Measurements from ENCODE around the gene IFNL1. TPM values are rescaled to one million over a fixed set of nuclear protein-coding genes. Genes with fewer than 3 reads are reported as not detected.

IFNL1 gene
- total RNA-seq, 1 experiment from 2014 or later = not detected

DNA sequence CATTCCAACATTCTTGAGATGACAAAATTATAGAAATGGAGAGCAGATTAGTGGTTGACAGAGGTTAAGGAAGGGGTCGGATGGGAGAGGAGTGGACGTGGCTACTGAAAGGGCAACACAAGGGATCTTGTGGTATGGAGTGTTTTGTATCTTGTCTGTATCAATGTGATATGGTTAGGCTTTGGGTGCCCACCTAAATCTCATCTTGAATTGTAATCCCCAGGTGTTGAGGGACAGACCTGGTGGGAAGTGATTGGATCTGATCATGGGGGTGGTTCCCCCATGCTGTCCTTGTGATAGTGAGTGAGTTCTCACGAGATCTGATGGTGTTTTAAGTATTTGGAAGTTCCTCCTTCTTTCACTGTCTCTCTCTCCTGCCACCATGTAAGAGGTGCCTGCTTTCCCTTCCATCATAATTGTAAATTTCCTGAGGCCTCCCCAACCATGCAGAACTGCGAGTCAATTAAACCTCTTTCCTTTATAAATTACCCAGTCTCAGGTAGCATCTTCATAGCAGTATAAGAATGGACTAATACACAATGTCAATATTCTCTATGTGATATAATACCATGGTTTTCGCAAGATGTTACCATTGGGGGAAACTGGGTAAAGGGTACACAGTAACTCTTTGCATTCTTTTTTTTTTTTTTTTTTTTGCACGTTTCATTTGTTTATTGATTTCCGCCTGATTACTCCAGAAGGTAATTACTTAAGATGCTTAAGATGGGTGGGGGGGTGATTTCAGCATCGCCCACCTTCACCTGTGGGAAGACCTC lies 42.6 kb upstream of the IFNL1 start:
- Mint-ChIP-seq H3K27me3 (ENCODE audit: insufficient read depth, unreplicated experiment) (peaks cover 38% of the 10 kb centered on the region), H3K36me3 (ENCODE audit: insufficient read depth, unreplicated experiment) (no peaks in the 10 kb centered on the region), H3K27ac (ENCODE audit: low read depth, unreplicated experiment) (no peak overlapping the region), H3K4me3 (ENCODE audit: unreplicated experiment) (no peak overlapping the region), H3K4me1 (ENCODE audit: insufficient read depth, unreplicated experiment) (no peaks in the 10 kb centered on the region), H3K9me3 (ENCODE audit: unreplicated experiment) (no peaks in the 10 kb centered on the region)
- ChIA-PET POLR2A (no interaction called here), CTCF (no interaction called here)
- intact Hi-C loops (cut with micrococcal nuclease) = no loop called here
- no TSS peak for BruUV-seq (replicated peaks)
- TF ChIP-seq, protein P1, sequence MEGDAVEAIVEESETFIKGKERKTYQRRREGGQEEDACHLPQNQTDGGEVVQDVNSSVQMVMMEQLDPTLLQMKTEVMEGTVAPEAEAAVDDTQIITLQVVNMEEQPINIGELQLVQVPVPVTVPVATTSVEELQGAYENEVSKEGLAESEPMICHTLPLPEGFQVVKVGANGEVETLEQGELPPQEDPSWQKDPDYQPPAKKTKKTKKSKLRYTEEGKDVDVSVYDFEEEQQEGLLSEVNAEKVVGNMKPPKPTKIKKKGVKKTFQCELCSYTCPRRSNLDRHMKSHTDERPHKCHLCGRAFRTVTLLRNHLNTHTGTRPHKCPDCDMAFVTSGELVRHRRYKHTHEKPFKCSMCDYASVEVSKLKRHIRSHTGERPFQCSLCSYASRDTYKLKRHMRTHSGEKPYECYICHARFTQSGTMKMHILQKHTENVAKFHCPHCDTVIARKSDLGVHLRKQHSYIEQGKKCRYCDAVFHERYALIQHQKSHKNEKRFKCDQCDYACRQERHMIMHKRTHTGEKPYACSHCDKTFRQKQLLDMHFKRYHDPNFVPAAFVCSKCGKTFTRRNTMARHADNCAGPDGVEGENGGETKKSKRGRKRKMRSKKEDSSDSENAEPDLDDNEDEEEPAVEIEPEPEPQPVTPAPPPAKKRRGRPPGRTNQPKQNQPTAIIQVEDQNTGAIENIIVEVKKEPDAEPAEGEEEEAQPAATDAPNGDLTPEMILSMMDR (IDR thresholded peaks at IDR 0.05; ENCODE audit: unreplicated experiment) = no peak
- no peak for DNase-seq (ENCODE audit: unreplicated experiment)

DNA sequence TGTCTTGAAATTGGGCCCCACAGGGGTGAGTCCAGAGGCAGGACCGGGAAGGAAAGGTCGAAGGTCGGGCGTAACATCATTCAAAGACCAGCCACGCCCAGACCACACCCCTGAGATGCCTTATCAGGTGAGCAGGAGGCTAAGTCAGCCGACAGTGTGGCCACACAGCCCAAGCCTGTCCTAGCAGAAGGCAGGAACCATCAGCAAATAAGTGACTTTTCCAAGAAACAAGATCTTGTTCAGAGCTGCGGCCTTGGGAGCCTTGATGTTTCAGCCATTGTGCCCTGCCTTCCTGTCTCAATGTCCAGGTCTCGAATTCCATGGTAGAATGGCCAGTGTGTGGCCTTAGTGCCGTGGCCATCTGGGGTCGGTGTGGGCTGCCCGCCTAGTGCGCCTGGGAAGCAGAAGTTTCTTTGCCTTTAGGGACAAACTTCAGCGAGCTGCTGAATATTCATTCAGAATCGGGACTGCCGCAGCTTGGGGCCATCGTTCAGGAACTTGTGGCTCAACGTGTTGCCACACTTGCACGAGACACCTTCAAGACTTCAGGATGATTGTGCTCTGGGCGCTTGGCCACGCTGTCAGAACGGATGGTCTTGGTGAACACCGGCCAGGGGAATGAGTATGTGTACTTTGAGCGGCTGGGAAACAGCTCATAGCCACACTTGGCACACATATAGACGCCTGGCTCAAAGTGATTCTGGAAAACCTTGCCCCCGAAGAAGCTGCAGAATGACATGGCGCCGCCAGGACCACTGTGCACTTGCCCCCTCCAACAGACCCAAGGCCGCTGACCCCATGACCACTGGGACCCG lies 41.5 kb upstream of the IFNL1 start:
- POLR2A ChIA-PET = no interaction called here
- H3K9me3 Mint-ChIP-seq (ENCODE audit: unreplicated experiment) = no peaks in the 10 kb centered on the region
- peaks cover 47% of the 10 kb centered on the region for H3K27me3 Mint-ChIP-seq (ENCODE audit: insufficient read depth, unreplicated experiment)

DNA sequence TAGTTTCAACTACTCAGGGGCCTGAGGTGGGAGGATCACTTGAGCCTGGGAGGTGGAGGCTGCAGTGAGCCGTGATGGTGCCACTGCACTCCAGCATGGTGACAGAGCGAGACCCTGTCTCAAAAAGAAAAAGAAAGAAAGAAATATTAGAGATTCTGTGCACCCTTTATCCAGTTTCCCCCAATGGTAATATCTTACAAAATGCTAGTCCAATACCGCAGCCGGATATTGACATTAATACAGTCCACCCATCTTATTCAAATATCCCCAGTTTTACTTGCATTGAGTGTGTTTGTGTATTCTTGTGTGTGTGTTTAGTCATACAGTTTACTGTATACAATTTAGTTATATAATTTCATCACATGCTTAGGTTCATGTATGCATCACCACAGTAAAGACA lies 39.0 kb upstream of the IFNL1 start:
- no peaks in the 10 kb centered on the region for H3K36me3 Mint-ChIP-seq (ENCODE audit: insufficient read depth, unreplicated experiment)
- POLR2A ChIA-PET = no interaction called here
- no TSS peak for BruUV-seq (replicated peaks)
- CTCF ChIA-PET = no interaction called here
- no peaks in the 10 kb centered on the region for H3K9me3 Mint-ChIP-seq (ENCODE audit: unreplicated experiment)
- intact Hi-C loops (cut with micrococcal nuclease) = no loop called here
- no peak for DNase-seq (ENCODE audit: unreplicated experiment)
- no peaks in the 10 kb centered on the region for H3K4me1 Mint-ChIP-seq (ENCODE audit: insufficient read depth, unreplicated experiment)
- TF ChIP-seq, protein P1 (IDR thresholded peaks at IDR 0.05; ENCODE audit: unreplicated experiment) = no peak
- peaks cover 49% of the 10 kb centered on the region for H3K27me3 Mint-ChIP-seq (ENCODE audit: insufficient read depth, unreplicated experiment)
- no peak overlapping the region for H3K4me3 Mint-ChIP-seq (ENCODE audit: unreplicated experiment)
- no peak overlapping the region for H3K27ac Mint-ChIP-seq (ENCODE audit: low read depth, unreplicated experiment)

More for the DNA sequence above, 41.5 kb upstream of the IFNL1 start:
- TF ChIP-seq, protein P1 (IDR thresholded peaks at IDR 0.05; ENCODE audit: unreplicated experiment) = no peak
- intact Hi-C loops (cut with micrococcal nuclease) = no loop called here
- CTCF ChIA-PET = no interaction called here
- DNase-seq (ENCODE audit: unreplicated experiment) = no peak
- Mint-ChIP-seq H3K4me3 (ENCODE audit: unreplicated experiment) (no peak overlapping the region), H3K4me1 (ENCODE audit: insufficient read depth, unreplicated experiment) (no peaks in the 10 kb centered on the region), H3K36me3 (ENCODE audit: insufficient read depth, unreplicated experiment) (no peaks in the 10 kb centered on the region), H3K27ac (ENCODE audit: low read depth, unreplicated experiment) (no peak overlapping the region)
- no TSS peak for BruUV-seq (replicated peaks)

DNA sequence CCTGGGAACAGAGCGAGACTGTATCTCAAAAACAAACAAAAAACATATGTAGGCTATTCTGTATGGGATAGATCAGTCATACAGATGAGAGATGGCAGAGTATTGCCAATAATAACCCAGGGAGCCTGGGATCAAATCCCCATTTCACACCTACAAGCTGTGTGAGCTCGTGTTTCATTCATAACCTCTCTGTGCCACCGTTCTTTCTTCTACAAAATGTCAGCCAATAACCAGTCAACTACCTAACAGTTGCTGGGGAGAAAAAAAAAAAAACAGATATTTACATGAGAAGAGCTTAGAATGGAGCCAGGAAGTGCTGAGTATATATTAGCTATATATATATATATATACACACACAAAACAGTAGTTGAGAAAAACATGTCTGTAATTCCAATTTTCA lies 34.5 kb upstream of the IFNL1 start:
- H3K36me3 Mint-ChIP-seq (ENCODE audit: insufficient read depth, unreplicated experiment) = no peaks in the 10 kb centered on the region
- no TSS peak for BruUV-seq (replicated peaks)
- peaks cover 48% of the 10 kb centered on the region for H3K27me3 Mint-ChIP-seq (ENCODE audit: insufficient read depth, unreplicated experiment)
- CTCF ChIA-PET = interaction anchor here (0.6 to 0.7 kb wide), 2 partner anchors 73 to 74 kb away, joined by 3 read pairs; no protein-coding TSS in a partner anchor
- POLR2A ChIA-PET = no interaction called here
- no peaks in the 10 kb centered on the region for H3K9me3 Mint-ChIP-seq (ENCODE audit: unreplicated experiment)
- H3K27ac Mint-ChIP-seq (ENCODE audit: low read depth, unreplicated experiment) = no peak overlapping the region
- intact Hi-C loops (cut with micrococcal nuclease) = no loop called here
- H3K4me3 Mint-ChIP-seq (ENCODE audit: unreplicated experiment) = no peak overlapping the region
- H3K4me1 Mint-ChIP-seq (ENCODE audit: insufficient read depth, unreplicated experiment) = no peaks in the 10 kb centered on the region
- DNase-seq (ENCODE audit: unreplicated experiment) = no peak
- TF ChIP-seq, protein P1 (IDR thresholded peaks at IDR 0.05; ENCODE audit: unreplicated experiment) = no peak
